HEK293 (cell line): ENCODE results near the gene ADAMTS14.

ENCODE experiments used
- CTCF ChIA-PET: fragments of 350-600 bp; formaldehyde crosslinking; extraction: SDS; loops from one replicate; lab custom pipeline; 2021; ENCODE audit warnings: antibody characterized with exemption; lab: Yijun Ruan, JAX
- POLR2A ChIA-PET: fragments of 300-600 bp; formaldehyde crosslinking; extraction: SDS; loops from one replicate; lab custom pipeline; 2020; ENCODE audit warnings: antibody characterized with exemption, inconsistent platforms; lab: Yijun Ruan, JAX
- H3K27ac ChIP-seq: fragments of 200-500 bp; sonication (Bioruptor generic); 2 replicates; pipeline ENCODE4 v1.5.1; 2014; ENCODE audit warnings: low read depth, low read length, control low read depth, inconsistent platforms; ENCODE audit errors: extremely low read depth
- H3K36me3 ChIP-seq, 2 experiments: fragments of 200-500 bp in 1 of 2; sonication (Bioruptor generic) in 1 of 2; 1 replicate in 1 of 2; 2 replicates in 1 of 2; pipeline ENCODE4 v1.5.1; 2014 to 2017; ENCODE audit warnings: inconsistent platforms in 2 of 2, low read length in 2 of 2; ENCODE audit not compliant: control insufficient read depth in 2 of 2, insufficient read depth in 1 of 2
- H3K4me1 ChIP-seq: fragments of 200-500 bp; sonication (Bioruptor generic); 2 replicates; pipeline ENCODE4 v1.5.1; 2014; ENCODE audit warnings: mild to moderate bottlenecking, low read length, inconsistent platforms; ENCODE audit not compliant: control insufficient read depth, insufficient read depth
- H3K4me3 ChIP-seq: 2 replicates; pipeline ENCODE4 v1.5.1; 2011; ENCODE audit warnings: low read depth, mild to moderate bottlenecking, control low read depth, low read length, moderate library complexity
- H3K9me3 ChIP-seq: fragments of 200-500 bp; sonication (Bioruptor generic); 2 replicates; pipeline ENCODE4 v1.5.1; 2014; ENCODE audit warnings: low read depth, low read length, inconsistent platforms; ENCODE audit not compliant: control insufficient read depth, insufficient read depth
- BCL11B ChIP-seq: fragments of 450-650 bp; formaldehyde crosslinking; IDR thresholded peaks from 2 replicates; pipeline ENCODE4 v1.5.1; 2016; ENCODE audit warnings: low read depth, missing biosample characterization, missing genetic modification characterization
- REPIN1 ChIP-seq: fragments of 450-650 bp; formaldehyde crosslinking; IDR thresholded peaks from 2 replicates; pipeline ENCODE4 v1.5.1; 2017; ENCODE audit warnings: missing biosample characterization, missing genetic modification characterization, low read depth
- ZIC2 ChIP-seq: fragments of 450-650 bp; formaldehyde crosslinking; IDR thresholded peaks from 2 replicates; pipeline ENCODE4 v1.5.1; 2016; ENCODE audit warnings: missing biosample characterization, missing genetic modification characterization
- ZNF169 ChIP-seq: fragments of 450-650 bp; formaldehyde crosslinking; IDR thresholded peaks from 2 replicates; pipeline ENCODE4 v1.5.1; 2016; ENCODE audit warnings: missing biosample characterization, missing genetic modification characterization
- ZNF175 ChIP-seq: fragments of 450-650 bp; formaldehyde crosslinking; IDR thresholded peaks from 2 replicates; pipeline ENCODE4 v1.5.1; 2016; ENCODE audit warnings: missing biosample characterization, missing genetic modification characterization
- ZNF24 ChIP-seq: fragments of 450-650 bp; formaldehyde crosslinking; IDR thresholded peaks from 2 replicates; pipeline ENCODE4 v1.5.1; 2016; ENCODE audit warnings: missing biosample characterization, missing genetic modification characterization
- ZNF341 ChIP-seq: fragments of 450-650 bp; formaldehyde crosslinking; IDR thresholded peaks from 2 replicates; pipeline ENCODE4; 2016; ENCODE audit warnings: low read depth, missing biosample characterization, missing genetic modification characterization
- ZNF391 ChIP-seq: fragments of 450-650 bp; formaldehyde crosslinking; IDR thresholded peaks from 2 replicates; pipeline ENCODE4 v1.5.1; 2016; ENCODE audit warnings: low read depth, missing biosample characterization, missing genetic modification characterization, borderline replicate concordance
- ZNF404 ChIP-seq: fragments of 450-650 bp; formaldehyde crosslinking; IDR thresholded peaks from 2 replicates; pipeline ENCODE4 v1.5.1; 2017; ENCODE audit warnings: missing biosample characterization, missing genetic modification characterization
- ZNF416 ChIP-seq: fragments of 450-650 bp; formaldehyde crosslinking; IDR thresholded peaks from 2 replicates; pipeline ENCODE4 v1.5.1; 2016; ENCODE audit warnings: missing biosample characterization, missing genetic modification characterization
- ZNF48 ChIP-seq: fragments of 450-650 bp; formaldehyde crosslinking; IDR thresholded peaks from 2 replicates; pipeline ENCODE4 v1.5.1; 2016; ENCODE audit warnings: missing biosample characterization, missing genetic modification characterization
- ZNF501 ChIP-seq: fragments of 450-650 bp; formaldehyde crosslinking; IDR thresholded peaks from 2 replicates; pipeline ENCODE4 v1.5.1; 2016; ENCODE audit warnings: missing biosample characterization, missing genetic modification characterization
- ZNF600 ChIP-seq: fragments of 450-650 bp; formaldehyde crosslinking; IDR thresholded peaks from 2 replicates; pipeline ENCODE4 v1.5.1; 2016; ENCODE audit warnings: missing biosample characterization, missing genetic modification characterization
- ZNF624 ChIP-seq: fragments of 450-650 bp; formaldehyde crosslinking; IDR thresholded peaks from 2 replicates; pipeline ENCODE4 v1.5.1; 2017; ENCODE audit warnings: missing biosample characterization, missing genetic modification characterization
- ZNF626 ChIP-seq: fragments of 450-650 bp; sonication (Bioruptor Pico); formaldehyde crosslinking; IDR thresholded peaks from 2 replicates; pipeline ENCODE4 v1.5.1; 2018; ENCODE audit warnings: missing biosample characterization, missing genetic modification characterization, inconsistent platforms
- ZNF660 ChIP-seq: fragments of 450-650 bp; IDR thresholded peaks from 2 replicates; pipeline ENCODE4 v1.5.1; 2018; ENCODE audit warnings: missing biosample characterization, mild to moderate bottlenecking, missing genetic modification characterization
- ZNF707 ChIP-seq: fragments of 450-650 bp; formaldehyde crosslinking; IDR thresholded peaks from 2 replicates; pipeline ENCODE4 v1.5.1; 2016; ENCODE audit warnings: missing biosample characterization, missing genetic modification characterization
- ZNF830 ChIP-seq: fragments of 450-650 bp; IDR thresholded peaks from 2 replicates; pipeline ENCODE4 v1.5.0; 2018; ENCODE audit warnings: missing biosample characterization, missing genetic modification characterization, low read depth, mild to moderate bottlenecking, moderate library complexity
- ZSCAN23 ChIP-seq: fragments of 450-650 bp; formaldehyde crosslinking; IDR thresholded peaks from 2 replicates; pipeline ENCODE4 v1.5.1; 2016; ENCODE audit warnings: missing biosample characterization, missing genetic modification characterization
- TF ChIP-seq, protein P1 (sequence below): fragments of 450-650 bp; formaldehyde crosslinking; IDR thresholded peaks from 2 replicates; pipeline ENCODE4 v1.5.1; 2016; ENCODE audit warnings: missing biosample characterization, missing genetic modification characterization, low read depth
- TF ChIP-seq, protein P2 (sequence below): fragments of 450-650 bp; IDR thresholded peaks from 2 replicates; pipeline ENCODE4 v1.5.1; 2018; ENCODE audit warnings: missing biosample characterization, mild to moderate bottlenecking, missing genetic modification characterization
- TF ChIP-seq, protein P3 (sequence below): fragments of 450-650 bp; formaldehyde crosslinking; IDR thresholded peaks from 2 replicates; pipeline ENCODE4 v1.5.1; 2016; ENCODE audit warnings: missing biosample characterization, missing genetic modification characterization
- TF ChIP-seq, protein P4 (sequence below): fragments of 450-650 bp; formaldehyde crosslinking; IDR thresholded peaks from 2 replicates; pipeline ENCODE4 v1.5.1; 2016; ENCODE audit warnings: missing biosample characterization, missing genetic modification characterization, borderline replicate concordance
- TF ChIP-seq, protein P5 (sequence below): fragments of 450-650 bp; formaldehyde crosslinking; IDR thresholded peaks from 2 replicates; pipeline ENCODE4 v1.5.1; 2016; ENCODE audit warnings: missing biosample characterization, missing genetic modification characterization

Gene ADAMTS14

DNA sequence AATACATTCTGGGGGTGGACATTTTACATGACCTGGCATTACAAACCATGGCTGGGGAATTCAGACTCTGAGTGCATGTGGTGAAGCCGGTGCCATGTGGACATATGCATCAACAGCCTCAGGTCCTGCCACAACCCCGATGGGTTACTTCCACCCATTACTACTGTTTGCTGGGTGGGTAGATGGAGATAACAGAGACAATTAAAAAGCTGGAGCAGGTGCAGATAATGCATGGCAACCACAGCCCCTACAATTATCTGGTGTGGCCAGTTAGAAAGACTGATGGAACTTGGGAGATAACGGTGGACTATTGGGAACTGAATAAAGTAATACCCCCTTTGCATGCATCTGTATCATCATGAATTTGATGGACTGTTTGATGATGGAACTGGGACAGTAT, 21.6 kb upstream of the ADAMTS14 start (continued):
- no peak for TF ChIP-seq ZSCAN23 (tag by site-specific recombination)
- no peak for TF ChIP-seq ZNF501 (tag by site-specific recombination)
- no peak for TF ChIP-seq ZIC2 (tag by site-specific recombination)
- no peak for TF ChIP-seq ZNF391
- TF ChIP-seq ZNF175 (tag by site-specific recombination): no peak

DNA sequence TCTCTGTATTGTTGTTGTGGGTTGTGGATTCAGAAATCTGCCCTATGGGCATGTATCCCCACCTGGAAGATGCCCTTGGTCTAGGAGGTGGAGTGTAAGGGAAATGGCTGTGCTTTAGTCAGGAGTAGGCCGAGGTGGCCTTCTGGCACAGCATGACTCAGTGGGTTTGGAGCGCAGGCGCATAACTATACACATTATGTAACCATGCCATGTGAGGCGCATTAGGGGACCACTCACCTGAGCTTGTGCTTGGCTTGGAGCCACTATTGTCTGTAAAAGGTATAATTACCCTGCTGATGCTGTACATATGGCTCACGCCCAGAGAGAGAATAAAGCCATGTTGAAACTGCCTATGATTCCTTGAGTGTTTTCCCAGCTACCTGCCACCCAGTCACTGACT, 20.6 kb upstream of the ADAMTS14 start:
- ChIA-PET CTCF (no interaction called here), POLR2A (no interaction called here)
- Histone ChIP-seq H3K4me3 (no peak overlapping the region), H3K4me1 (no peaks in the 10 kb centered on the region), H3K36me3 (no peaks in the 10 kb centered on the region), H3K27ac (no peak overlapping the region), H3K9me3 (no peaks in the 10 kb centered on the region)
- TF ChIP-seq ZNF707 (tag by site-specific recombination) (no peak), ZNF600 (tag by site-specific recombination) (no peak), ZNF404 (tag by site-specific recombination) (no peak), ZNF624 (tag by site-specific recombination) (no peak), ZNF830 (tag by site-specific recombination) (no peak), ZNF626 (tag by site-specific recombination) (peak; percentile 80; the same call in 1 of the 2 replicates), ZNF341 (tag by site-specific recombination) (no peak), ZNF660 (tag by site-specific recombination) (no peak), ZNF48 (tag by site-specific recombination) (no peak), ZNF416 (no peak), ZNF169 (tag by site-specific recombination) (peak; percentile 57; the same call in 1 of the 2 replicates), REPIN1 (tag by site-specific recombination) (no peak), BCL11B (tag by site-specific recombination) (no peak), ZNF24 (tag by site-specific recombination) (no peak)
- TF ChIP-seq, protein P1, sequence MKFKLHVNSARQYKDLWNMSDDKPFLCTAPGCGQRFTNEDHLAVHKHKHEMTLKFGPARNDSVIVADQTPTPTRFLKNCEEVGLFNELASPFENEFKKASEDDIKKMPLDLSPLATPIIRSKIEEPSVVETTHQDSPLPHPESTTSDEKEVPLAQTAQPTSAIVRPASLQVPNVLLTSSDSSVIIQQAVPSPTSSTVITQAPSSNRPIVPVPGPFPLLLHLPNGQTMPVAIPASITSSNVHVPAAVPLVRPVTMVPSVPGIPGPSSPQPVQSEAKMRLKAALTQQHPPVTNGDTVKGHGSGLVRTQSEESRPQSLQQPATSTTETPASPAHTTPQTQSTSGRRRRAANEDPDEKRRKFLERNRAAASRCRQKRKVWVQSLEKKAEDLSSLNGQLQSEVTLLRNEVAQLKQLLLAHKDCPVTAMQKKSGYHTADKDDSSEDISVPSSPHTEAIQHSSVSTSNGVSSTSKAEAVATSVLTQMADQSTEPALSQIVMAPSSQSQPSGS (tag by site-specific recombination): no peak
- TF ChIP-seq, protein P2, sequence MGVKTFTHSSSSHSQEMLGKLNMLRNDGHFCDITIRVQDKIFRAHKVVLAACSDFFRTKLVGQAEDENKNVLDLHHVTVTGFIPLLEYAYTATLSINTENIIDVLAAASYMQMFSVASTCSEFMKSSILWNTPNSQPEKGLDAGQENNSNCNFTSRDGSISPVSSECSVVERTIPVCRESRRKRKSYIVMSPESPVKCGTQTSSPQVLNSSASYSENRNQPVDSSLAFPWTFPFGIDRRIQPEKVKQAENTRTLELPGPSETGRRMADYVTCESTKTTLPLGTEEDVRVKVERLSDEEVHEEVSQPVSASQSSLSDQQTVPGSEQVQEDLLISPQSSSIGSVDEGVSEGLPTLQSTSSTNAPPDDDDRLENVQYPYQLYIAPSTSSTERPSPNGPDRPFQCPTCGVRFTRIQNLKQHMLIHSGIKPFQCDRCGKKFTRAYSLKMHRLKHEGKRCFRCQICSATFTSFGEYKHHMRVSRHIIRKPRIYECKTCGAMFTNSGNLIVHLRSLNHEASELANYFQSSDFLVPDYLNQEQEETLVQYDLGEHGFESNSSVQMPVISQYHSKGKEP (tag by site-specific recombination): no peak
- TF ChIP-seq, protein P3, sequence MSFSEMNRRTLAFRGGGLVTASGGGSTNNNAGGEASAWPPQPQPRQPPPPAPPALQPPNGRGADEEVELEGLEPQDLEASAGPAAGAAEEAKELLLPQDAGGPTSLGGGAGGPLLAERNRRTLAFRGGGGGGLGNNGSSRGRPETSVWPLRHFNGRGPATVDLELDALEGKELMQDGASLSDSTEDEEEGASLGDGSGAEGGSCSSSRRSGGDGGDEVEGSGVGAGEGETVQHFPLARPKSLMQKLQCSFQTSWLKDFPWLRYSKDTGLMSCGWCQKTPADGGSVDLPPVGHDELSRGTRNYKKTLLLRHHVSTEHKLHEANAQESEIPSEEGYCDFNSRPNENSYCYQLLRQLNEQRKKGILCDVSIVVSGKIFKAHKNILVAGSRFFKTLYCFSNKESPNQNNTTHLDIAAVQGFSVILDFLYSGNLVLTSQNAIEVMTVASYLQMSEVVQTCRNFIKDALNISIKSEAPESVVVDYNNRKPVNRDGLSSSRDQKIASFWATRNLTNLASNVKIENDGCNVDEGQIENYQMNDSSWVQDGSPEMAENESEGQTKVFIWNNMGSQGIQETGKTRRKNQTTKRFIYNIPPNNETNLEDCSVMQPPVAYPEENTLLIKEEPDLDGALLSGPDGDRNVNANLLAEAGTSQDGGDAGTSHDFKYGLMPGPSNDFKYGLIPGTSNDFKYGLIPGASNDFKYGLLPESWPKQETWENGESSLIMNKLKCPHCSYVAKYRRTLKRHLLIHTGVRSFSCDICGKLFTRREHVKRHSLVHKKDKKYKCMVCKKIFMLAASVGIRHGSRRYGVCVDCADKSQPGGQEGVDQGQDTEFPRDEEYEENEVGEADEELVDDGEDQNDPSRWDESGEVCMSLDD: no peak
- TF ChIP-seq, protein P4, sequence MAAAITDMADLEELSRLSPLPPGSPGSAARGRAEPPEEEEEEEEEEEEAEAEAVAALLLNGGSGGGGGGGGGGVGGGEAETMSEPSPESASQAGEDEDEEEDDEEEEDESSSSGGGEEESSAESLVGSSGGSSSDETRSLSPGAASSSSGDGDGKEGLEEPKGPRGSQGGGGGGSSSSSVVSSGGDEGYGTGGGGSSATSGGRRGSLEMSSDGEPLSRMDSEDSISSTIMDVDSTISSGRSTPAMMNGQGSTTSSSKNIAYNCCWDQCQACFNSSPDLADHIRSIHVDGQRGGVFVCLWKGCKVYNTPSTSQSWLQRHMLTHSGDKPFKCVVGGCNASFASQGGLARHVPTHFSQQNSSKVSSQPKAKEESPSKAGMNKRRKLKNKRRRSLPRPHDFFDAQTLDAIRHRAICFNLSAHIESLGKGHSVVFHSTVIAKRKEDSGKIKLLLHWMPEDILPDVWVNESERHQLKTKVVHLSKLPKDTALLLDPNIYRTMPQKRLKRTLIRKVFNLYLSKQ (tag by site-specific recombination): no peak
- TF ChIP-seq, protein P5, sequence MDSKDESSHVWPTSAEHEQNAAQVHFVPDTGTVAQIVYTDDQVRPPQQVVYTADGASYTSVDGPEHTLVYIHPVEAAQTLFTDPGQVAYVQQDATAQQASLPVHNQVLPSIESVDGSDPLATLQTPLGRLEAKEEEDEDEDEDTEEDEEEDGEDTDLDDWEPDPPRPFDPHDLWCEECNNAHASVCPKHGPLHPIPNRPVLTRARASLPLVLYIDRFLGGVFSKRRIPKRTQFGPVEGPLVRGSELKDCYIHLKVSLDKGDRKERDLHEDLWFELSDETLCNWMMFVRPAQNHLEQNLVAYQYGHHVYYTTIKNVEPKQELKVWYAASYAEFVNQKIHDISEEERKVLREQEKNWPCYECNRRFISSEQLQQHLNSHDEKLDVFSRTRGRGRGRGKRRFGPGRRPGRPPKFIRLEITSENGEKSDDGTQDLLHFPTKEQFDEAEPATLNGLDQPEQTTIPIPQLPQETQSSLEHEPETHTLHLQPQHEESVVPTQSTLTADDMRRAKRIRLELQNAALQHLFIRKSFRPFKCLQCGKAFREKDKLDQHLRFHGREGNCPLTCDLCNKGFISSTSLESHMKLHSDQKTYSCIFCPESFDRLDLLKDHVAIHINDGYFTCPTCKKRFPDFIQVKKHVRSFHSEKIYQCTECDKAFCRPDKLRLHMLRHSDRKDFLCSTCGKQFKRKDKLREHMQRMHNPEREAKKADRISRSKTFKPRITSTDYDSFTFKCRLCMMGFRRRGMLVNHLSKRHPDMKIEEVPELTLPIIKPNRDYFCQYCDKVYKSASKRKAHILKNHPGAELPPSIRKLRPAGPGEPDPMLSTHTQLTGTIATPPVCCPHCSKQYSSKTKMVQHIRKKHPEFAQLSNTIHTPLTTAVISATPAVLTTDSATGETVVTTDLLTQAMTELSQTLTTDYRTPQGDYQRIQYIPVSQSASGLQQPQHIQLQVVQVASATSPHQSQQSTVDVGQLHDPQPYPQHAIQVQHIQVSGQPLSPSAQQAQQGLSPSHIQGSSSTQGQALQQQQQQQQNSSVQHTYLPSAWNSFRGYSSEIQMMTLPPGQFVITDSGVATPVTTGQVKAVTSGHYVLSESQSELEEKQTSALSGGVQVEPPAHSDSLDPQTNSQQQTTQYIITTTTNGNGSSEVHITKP: no peak
